ENCODE data around the gene DPH1. TPM values are rescaled to one million over a fixed set of nuclear protein-coding genes. Genes with fewer than 3 reads are reported as not detected.

Gene DPH1
- total RNA-seq, 6 donors from 2014 or later: 28.8 to 129 (median 45.1) TPM

GRCh38 chr17:2057175-2057759 lies 27.3 kb downstream of the DPH1 start:
- ATAC-seq (ENCODE audit: low FRiP score in 2 of 2): no peak
- Histone ChIP-seq H3K27me3 (peaks cover 0 to 44% (median 11%) of the 10 kb centered on the region in 4 donors), H3K36me3 (peaks cover 0 to 15% (median 3%) of the 10 kb centered on the region in 4 donors), H3K4me1 (peaks cover 60 to 82% (median 66%) of the 10 kb centered on the region in 4 donors), H3K9me3 (no peaks in the 10 kb centered on the region), H3K4me3 (peak overlapping the region in 3 of 4 donors; percentile 46 to 76 (median 56)), H3K27ac (peak overlapping the region; percentile 86 to 96 (median 91))
- 52 to 85% methylated on average over 9 to 40 of the region's 81 CpGs for WGBS, 2 donors
- peak in 1 of 2 donors; percentile 90 for DNase-seq
- TF ChIP-seq POLR2A (IDR thresholded peaks at IDR 0.05) (no peak), CTCF (IDR thresholded peaks at IDR 0.05) (peak in 1 of 6 experiments; percentile 2)

GRCh38 chr17:2057760-2058585 lies 28.0 kb downstream of the DPH1 start:
- H3K4me1 ChIP-seq: peaks cover 66 to 88% (median 69%) of the 10 kb centered on the region in 4 donors
- peak in 1 of 2 donors; percentile 88 for DNase-seq
- peaks cover 0 to 44% (median 11%) of the 10 kb centered on the region in 4 donors for H3K27me3 ChIP-seq
- H3K9me3 ChIP-seq: no peaks in the 10 kb centered on the region
- H3K27ac ChIP-seq: peak overlapping the region; percentile 54 to 93 (median 88)
- no peak for ATAC-seq (ENCODE audit: low FRiP score in 2 of 2)
- 50 to 65% methylated on average over 43 to 47 of the region's 98 CpGs for WGBS, 2 donors
- peaks cover 0 to 15% (median 6%) of the 10 kb centered on the region in 4 donors for H3K36me3 ChIP-seq
- H3K4me3 ChIP-seq: peak overlapping the region in 3 of 4 donors; percentile 25 to 76 (median 56)
- TF ChIP-seq EP300 (IDR thresholded peaks at IDR 0.05): no peak
- TF ChIP-seq POLR2AphosphoS5 (IDR thresholded peaks at IDR 0.05): no peak
- TF ChIP-seq POLR2A (IDR thresholded peaks at IDR 0.05): no peak
- no peak for TF ChIP-seq CTCF (IDR thresholded peaks at IDR 0.05)

- Histone ChIP-seq H3K27me3 (peaks cover 0 to 38% (median 11%) of the 10 kb centered on the region in 4 donors), H3K9me3 (no peaks in the 10 kb centered on the region), H3K4me3 (peak overlapping the region in 3 of 4 donors; percentile 25 to 76 (median 56)), H3K36me3 (peaks cover 0 to 23% (median 9%) of the 10 kb centered on the region in 4 donors), H3K4me1 (peaks cover 62 to 88% (median 66%) of the 10 kb centered on the region in 4 donors), H3K27ac (peak overlapping the region; percentile 80 to 93 (median 88))
- TF ChIP-seq CTCF (IDR thresholded peaks at IDR 0.05): peak; percentile 56 to 95 (median 92)
- no peak for TF ChIP-seq EP300 (IDR thresholded peaks at IDR 0.05)
- no peak for TF ChIP-seq POLR2A (IDR thresholded peaks at IDR 0.05)
- TF ChIP-seq POLR2AphosphoS5 (IDR thresholded peaks at IDR 0.05): peak in 1 of 2 donors; percentile 29
- ATAC-seq (ENCODE audit: low FRiP score in 2 of 2): peak; percentile 57 to 62
- 21 to 72% methylated on average over 29 to 75 of the region's 78 CpGs for WGBS, 2 donors
- DNase-seq: peak; percentile 90 to 94
Measured at GRCh38 chr17:2058586-2059546, 28.9 kb downstream of the DPH1 start.

GRCh38 chr17:2059547-2060384 lies 29.8 kb downstream of the DPH1 start:
- H3K36me3 ChIP-seq: peaks cover 0 to 30% (median 15%) of the 10 kb centered on the region in 4 donors
- DNase-seq (no peak), ATAC-seq (ENCODE audit: low FRiP score in 2 of 2) (no peak)
- WGBS, 2 donors: 73 to 74% methylated on average over 17 to 21 of the region's 21 CpGs
- peak overlapping the region in 2 of 4 donors; percentile 56 to 76 for H3K4me3 ChIP-seq
- TF ChIP-seq CTCF (IDR thresholded peaks at IDR 0.05) (no peak), POLR2AphosphoS5 (IDR thresholded peaks at IDR 0.05) (no peak), POLR2A (IDR thresholded peaks at IDR 0.05) (no peak), EP300 (IDR thresholded peaks at IDR 0.05) (no peak)
- peaks cover 56 to 82% (median 61%) of the 10 kb centered on the region in 4 donors for H3K4me1 ChIP-seq
- peaks cover 0 to 30% (median 11%) of the 10 kb centered on the region in 4 donors for H3K27me3 ChIP-seq
- peak overlapping the region; percentile 80 to 93 (median 88) for H3K27ac ChIP-seq
- no peaks in the 10 kb centered on the region for H3K9me3 ChIP-seq
